ENCODE measurements around the gene DEPDC1B. TPM values are rescaled to one million over a fixed set of nuclear protein-coding genes. Genes with fewer than 3 reads are reported as not detected.
A peak's percentile ranks its signal among the peaks of the same experiment; 100 is the strongest.

The DEPDC1B gene
- total RNA-seq, 4 donors from 2014 or later: 0.31 to 3.8 (median 1.5) TPM

GRCh38 chr5:60640901-60641300 is 59.1 kb downstream of the DEPDC1B start:
- DNase-seq (ENCODE audit: low spot score) (no peak), ATAC-seq (ENCODE audit: low FRiP score) (no peak)
- no peak for TF ChIP-seq CTCF (IDR thresholded peaks at IDR 0.05)

- DNase-seq (ENCODE audit: low spot score) (no peak), ATAC-seq (ENCODE audit: low FRiP score) (no peak)
- no peak for TF ChIP-seq CTCF (IDR thresholded peaks at IDR 0.05)
These were observed 60.4 kb downstream of the DEPDC1B start for GRCh38 chr5:60639544-60639943.

DNA sequence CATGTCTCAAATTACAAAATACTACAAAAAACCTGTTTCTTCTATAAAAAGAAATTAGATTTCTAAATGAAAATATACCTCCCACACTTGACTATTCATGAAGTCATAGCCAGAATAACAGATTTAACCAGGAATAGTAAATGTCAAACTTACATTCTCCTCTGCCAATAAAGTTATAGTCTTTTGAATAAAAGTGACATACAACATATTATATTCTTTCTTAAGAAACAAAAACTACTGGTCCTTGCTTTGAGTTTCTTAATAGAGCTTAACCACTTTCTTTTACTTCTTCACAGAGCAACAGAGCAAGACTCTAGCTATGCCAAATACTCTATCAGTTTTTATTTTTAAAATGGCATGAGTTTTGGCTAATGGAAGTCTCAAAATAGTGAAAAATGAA is 61.7 kb downstream of the DEPDC1B start:
- no peak for TF ChIP-seq CTCF (IDR thresholded peaks at IDR 0.05)
- no peak for ATAC-seq (ENCODE audit: low FRiP score)
- no peak for DNase-seq (ENCODE audit: low spot score)

DNA sequence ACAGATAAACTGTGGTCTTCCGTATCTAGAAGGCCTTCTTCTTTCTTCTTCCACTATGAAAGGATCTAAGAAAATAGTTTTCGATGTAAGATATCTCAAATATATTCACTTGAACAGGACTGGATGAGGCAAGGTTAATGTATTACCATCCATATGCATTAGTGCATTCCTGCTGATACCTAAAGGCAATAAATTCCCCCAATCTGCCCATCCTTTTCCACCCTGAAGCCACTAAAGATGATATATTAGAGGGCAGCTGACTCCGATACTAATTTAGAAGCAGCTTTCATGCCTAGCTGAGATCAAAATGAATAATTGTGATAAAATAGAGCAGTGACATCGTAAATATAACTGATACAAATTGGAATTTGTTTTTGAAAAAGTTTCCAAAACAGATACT is 63.3 kb downstream of the DEPDC1B start:
- DNase-seq (ENCODE audit: low spot score) (no peak), ATAC-seq (ENCODE audit: low FRiP score) (no peak)
- no peak for TF ChIP-seq CTCF (IDR thresholded peaks at IDR 0.05)

GRCh38 chr5:60636001-60636400 is 64.0 kb downstream of the DEPDC1B start:
- ATAC-seq (ENCODE audit: low FRiP score) (no peak), DNase-seq (ENCODE audit: low spot score) (no peak)
- no peak for TF ChIP-seq CTCF (IDR thresholded peaks at IDR 0.05)

- no peak for TF ChIP-seq CTCF (IDR thresholded peaks at IDR 0.05)
- DNase-seq (ENCODE audit: low spot score): no peak
- peak; percentile 30 for ATAC-seq (ENCODE audit: low FRiP score)
These were observed 65.9 kb downstream of the DEPDC1B start for GRCh38 chr5:60634051-60634450.

DNA sequence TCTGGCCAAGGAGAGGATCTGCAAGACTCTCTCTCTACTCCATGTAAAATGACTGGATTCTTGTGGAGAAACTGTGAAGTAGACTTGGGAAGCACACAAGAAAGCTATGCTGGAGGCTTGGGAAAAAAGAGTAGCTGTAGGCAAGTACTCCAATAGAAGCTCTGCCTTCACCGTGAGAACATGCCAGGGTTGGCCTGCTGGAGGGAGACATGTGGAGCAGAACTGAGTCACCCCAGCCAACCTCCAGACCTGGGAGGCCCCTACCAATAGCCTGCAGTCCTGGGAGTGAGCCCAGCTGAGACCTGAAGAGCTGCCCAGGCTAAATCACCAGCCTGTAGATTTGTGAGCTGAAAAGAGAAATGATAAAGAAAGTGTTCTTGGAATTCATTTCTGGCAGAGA is 66.6 kb downstream of the DEPDC1B start:
- no peak for TF ChIP-seq CTCF (IDR thresholded peaks at IDR 0.05)
- no peak for DNase-seq (ENCODE audit: low spot score)
- peak; percentile 94 for ATAC-seq (ENCODE audit: low FRiP score)
